ENCODE measurements around the gene CCER1. TPM values are rescaled to one million over a fixed set of nuclear protein-coding genes. Genes with fewer than 3 reads are reported as not detected.

The CCER1 gene
- polyA plus RNA-seq, 5 donors: not detected

DNA sequence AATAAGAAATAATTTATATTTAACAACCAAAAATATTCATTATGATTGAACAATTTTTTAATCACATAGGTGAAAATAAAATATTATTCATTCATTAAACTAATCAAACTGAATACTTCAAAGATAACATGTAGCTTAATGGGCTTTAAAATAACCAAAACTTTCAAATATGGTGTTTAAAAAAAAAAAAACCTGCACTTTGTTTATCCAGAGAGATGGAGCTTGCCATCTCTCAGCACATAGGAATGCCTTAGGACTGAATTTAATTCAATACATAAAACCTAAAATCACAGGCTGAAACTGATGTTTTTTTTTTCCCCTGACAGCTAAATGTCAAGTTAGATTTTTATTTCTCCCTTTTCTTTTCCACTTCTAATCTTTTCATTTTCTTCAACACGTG, 14.4 kb upstream of the CCER1 start:
- DNase-seq: no peak

DNA sequence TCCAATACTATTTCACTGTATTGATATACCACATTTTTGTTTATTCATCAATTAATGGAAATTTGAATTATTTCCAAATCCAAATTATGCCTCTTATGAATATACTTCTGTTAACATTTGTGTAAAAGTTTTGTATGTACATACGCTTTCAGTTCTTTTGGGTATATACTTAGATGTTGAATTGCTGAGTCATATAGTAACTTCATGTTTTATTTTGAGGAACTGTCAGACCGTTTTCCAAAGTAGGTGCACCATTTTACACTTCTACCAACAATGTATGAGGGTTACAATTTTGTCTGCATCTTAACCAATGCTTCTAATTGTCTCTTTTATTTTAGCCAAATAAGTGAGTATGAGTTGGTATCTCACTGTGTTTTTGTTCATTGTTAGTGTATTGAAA, 10.2 kb upstream of the CCER1 start:
- no peak for DNase-seq

DNA sequence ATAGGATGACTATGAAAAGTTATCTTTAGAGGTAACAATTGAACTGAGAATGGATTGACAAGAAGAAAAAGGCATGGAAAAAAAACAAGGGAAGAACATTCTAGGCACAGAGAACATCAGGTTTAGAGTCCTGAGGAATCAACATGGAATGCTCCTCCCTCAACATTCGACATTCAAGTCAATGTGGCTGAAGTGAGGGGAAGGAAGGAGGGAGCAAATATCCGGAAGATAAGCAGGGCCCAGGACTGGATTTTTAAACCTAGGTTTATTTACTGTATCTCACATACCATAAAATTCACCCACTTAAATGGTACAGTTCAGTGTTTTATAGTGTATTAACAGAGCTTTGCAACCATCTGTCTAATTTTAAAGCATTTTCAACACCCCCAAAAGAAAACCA, 9.6 kb upstream of the CCER1 start:
- DNase-seq: no peak

DNA sequence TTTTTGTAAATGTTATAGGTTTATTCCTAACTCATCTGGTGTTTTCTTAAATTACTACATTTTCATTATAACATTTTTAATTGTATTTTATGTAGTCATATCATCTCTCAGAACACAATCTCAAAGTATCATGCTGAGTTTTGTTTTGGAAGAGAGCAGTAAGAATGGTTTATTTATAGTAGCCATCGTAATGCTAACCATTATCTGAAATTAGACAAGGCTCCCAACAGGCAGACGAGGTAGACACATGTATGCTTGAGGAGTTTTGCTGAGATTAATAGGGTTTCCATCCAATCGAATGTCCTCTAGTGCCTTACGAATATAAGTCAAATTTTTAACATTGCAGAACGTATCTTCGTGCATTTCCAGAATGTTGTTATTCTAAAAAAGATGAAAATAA, 9.0 kb upstream of the CCER1 start:
- DNase-seq: no peak

DNA sequence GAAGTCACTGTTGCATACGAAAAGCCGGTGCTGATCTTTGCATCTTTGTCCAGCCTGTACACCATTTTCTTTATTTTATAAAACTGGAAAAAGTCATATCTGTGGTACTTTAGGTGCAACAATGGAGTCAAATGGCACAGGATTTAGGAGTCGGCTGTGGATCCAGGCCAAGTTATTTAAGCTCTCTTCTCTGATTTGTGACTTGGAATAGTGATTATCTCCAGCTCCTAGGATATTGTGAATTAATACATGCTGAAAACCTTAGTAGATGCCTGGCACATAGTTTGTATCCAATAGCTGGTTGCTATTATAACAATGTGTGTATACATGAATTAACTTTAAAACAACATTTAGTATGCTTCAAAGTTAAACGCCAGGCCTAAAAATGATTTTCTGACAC, 6.2 kb upstream of the CCER1 start:
- DNase-seq: no peak

DNA sequence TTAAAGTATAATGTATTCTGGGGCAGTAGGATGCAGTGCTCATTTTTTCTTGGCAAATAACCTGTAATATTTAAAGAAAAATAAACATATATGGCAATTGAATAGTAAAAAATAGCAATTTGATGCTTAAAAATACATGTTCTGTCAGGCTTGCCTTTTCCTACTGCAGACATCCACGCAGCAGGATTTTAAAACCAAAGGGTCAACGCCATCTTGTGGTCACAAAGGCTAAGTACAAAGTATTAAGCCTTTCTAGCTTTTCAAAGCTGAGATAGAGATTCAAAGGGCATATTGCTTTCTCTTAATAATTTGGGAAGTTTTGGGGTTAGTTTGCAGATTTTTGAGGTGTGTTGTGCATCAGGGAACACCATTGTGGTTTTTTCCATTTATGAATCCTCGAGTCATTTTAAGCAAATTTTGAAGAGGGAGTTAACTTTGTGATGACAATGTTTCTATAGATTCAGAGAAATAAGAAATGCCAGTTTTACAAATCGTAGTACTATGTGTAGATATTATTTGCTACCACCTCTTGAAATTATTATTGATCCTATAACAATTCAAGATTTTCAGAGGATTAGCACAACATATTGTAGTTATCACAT, 4.7 kb upstream of the CCER1 start:
- peak in 1 of 2 donors; percentile 59 for DNase-seq

DNA sequence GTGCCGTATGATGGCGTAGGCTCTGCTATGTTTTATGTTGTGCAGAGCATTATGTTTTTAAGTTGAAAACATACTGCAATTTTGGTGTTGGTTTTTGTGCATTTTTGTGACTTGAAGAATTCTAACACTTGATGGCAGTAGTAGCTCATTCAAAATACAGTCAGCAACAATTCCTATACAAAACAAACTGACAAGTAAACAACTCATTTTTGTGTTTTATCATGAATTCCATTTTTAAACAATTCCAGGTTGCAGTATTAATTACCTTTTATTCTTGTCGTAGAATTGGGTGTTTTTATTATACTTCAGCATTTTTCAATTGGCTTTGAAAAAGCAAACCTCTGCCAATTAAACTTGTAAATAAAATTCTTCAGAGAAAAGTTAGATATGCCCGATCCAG, 4.1 kb upstream of the CCER1 start:
- DNase-seq: no peak

DNA sequence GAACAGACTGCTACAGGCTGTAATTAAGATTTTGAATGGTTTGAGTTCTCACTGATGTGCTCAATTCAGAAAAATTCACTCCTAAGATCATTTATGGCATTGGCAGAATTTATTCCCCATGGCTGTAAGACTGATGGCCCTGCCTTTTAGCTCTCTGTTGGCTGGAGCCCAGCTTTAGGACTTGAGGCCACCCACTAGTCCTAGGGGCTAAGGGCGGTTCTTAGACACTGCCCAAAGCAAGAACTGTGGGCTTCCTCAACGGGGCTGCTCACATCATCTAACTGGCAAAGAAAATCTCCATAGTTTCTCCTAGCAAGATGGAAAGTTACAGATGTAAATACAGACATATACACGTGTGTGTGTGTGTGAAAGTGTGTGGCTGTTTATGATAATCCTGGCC, 3.4 kb upstream of the CCER1 start:
- DNase-seq: no peak

DNA sequence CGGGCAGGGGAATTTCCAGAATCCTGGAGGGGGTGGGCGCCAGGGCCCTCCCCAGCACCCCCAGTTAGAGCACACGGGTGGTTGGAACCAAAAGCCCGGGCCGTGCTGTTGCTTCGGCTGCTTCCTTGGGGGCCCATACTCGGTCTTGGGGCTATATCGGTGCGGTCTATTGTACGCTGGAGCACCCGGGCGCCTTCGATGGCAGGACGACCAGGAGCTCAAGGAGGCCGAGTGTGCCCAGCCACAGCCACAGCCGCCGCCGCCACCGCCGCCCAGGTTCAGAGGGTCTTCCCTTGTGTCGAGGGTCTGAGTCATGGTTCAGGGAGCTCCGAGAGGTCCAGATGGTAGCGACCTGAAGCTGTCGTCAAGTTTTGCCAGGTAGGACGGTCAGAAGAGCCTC, 548 bp downstream of the CCER1 start:
- no peak for DNase-seq

DNA sequence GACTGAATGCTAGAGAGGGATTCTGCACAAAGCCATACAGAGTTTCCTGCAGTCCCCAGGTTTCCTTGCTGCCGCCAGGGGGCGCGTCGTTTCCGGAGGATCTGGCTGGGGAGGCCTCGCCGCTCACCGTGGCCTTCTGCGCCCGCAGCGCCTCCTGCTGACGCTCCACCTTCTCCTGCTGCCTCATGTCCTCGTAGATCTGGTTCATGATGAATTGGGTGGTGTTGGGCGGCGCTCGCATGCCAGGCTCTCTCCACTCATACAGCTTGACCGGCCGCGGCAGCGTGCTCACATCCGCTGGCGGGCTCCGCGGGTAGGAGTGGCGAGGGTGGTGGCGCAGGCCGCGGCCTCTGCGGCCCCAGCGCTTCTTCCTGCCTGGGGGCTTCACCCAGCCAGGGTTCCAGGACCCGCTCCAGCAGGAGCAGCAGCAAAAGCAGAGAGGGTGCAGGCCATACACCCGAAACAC, 987 bp downstream of the CCER1 start:
- no peak for DNase-seq

DNA sequence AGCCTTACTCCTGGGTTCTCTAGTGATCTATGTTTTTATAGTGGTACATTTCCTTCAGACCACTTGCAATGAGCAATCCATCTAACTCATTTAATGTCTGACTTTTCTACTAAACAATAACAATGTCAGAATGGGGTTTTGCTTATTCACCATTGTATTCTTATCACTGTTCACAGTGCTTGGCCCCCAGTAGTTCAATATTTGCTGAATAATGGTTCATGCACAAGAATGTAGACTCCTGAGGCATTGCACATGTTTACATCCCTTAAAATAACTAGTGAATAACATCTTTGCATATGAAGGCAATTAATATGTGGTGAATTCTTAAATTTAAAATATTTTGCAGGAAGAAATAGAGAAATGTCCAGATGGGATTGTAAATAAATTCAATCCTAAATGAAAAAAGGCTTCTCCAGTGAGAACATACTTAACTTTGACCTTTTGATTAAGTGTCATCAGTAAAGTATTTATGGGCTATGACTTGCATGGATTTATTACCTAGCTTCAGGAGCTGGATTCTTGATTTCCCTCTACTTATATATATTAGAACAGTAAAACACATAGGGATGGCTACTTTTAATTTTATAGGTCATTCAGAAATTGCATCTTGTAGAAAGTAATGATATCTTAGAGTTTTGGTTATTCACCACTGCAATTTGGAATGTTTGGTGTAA, 3.4 kb downstream of the CCER1 start:
- no peak for DNase-seq

DNA sequence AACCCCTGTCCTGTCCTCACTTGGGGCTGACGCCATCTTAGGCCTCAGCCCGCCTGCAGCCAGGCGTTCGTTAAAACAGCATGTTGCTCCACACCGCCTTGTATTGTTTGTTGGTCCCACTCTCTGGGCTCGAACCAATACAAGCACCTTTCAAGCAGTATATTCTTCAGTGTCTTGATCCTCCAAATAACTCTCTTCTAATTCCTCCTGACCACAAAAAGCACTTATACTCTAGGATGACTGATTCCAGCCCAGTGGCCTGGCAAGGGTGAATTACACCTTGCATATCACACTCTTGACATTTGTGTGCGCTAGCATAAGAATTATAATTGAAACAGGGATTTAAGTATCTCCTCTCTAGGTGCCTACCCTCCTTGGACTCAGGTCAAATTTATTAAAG, 7.1 kb downstream of the CCER1 start:
- no peak for DNase-seq

DNA sequence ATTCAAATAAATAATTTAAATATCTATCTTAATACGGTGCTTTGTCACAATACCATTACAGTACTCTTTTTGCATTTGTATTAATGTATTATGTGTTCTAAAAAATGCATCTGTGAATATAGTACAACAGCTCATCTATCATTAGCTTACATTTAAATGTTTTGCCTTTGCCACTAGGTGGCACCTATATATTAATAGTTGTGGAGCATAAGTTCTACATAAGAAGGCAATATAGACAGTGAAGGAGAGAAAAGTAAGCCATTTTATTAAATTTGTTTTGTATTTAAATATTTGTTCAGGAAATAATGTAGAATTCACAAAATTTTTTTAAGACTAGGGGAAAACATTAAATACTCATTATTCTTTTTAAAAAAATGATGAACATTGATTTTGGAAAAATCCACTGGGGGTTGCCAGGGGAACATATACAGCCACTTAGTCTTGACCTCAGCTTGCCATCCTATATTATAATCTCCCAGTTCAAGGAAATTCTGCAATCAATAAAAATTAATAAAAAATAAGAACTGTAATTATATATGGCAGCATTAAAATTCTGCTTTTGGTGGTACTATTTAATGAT, 9.8 kb downstream of the CCER1 start:
- no peak for DNase-seq

DNA sequence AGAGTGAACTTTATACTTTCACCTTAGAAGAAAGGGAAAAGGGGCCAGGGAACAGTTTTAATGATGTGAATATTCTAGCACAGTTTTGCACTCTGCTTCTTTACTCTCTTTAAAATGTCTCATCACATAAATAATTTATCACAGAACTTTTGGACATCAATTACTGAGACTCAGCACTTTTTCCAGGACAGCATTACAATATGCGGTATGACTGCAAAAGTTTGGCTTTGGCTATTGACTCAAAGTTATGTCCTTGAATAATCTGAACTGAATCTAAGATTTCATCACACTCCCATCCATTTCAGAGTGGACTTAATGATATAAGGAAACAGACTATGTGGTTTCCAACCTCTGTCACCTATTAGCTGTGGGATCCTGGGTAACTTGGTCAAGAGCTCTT, 11.7 kb downstream of the CCER1 start:
- no peak for DNase-seq

DNA sequence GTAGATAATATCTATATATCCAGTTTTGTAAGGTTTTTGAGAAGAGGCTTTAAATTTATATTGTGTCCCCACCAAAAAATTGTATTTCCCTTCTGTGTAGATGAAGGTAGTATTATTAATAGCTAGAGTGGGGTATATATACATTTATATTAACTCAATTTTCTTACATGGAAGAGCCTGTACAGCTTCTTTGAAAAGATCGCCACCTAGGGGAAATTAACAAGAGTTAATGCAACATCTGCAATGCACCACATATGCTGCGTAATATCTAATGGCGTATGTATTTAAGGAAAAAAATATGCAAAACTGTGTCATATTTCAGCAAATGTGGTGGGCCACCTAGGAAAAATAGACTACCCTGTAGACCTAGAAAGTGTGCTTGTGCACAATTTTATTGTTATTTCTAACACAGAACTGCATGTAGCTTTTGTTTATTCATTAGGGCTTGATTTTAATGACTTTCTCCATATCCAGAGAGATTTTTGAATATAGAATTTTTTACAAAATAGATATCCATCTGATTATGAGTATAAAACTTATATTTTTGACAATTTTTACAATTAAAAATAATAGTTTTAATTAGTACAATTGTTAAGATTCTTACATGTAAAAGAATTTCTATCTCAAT, 14.0 kb downstream of the CCER1 start:
- DNase-seq: no peak

DNA sequence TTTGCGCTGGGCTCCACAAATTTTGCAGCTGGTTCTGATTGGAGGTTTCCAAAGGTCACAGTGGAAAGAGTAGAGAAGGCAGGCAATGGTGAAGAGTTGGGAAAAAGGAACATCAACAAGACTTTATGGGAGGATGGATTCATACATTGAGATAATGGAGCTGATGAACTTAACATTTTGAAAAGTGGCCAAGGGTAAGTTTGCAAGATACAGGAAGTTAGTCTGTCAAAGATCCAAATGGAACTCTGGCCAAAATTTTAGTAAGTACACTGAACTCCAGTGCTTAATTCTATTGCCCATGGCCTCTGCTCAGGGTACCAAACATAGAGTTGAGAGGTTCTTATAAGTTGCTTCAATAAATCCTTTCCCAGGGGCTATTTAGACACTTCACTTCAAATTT, 15.6 kb downstream of the CCER1 start:
- peak; percentile 75 to 76 for DNase-seq

DNA sequence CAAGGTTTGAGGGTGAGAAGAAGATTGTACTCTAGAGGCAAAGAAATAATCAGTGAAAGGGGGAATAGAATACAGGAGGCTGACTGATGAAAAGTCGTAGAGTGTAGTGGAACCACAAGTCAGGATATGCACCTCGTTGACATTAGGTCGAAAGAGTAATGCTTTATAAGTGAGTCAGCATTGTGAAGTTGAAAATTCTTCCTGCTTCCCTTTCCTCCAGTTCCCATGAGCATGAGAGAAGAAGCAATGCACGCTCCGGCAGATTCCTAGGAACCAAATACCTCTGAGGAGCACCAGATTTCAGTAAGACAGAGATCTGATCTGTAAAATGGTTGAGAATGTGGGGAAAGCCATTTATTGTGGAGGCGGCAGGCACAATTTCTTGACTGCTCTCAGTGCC, 16.5 kb downstream of the CCER1 start:
- DNase-seq: no peak

DNA sequence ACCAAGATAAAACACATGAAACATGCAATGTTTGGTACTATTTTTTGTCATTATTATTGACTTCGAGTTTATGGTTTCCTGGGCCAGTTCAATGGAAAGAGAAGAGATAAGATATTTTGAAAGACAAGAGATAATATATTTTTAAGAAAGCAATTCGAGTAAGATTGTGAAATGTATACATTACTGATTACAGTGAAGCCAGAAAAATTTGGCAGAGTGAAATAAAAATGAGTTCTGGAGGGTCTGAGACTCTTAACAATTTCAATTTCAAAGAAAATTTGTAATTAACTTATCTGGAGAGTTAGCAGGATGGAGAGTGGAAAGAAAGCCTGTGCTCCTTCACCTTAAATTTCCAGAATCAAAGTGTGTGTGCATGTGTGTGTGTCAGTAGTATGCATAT, 17.3 kb downstream of the CCER1 start:
- no peak for DNase-seq

DNA sequence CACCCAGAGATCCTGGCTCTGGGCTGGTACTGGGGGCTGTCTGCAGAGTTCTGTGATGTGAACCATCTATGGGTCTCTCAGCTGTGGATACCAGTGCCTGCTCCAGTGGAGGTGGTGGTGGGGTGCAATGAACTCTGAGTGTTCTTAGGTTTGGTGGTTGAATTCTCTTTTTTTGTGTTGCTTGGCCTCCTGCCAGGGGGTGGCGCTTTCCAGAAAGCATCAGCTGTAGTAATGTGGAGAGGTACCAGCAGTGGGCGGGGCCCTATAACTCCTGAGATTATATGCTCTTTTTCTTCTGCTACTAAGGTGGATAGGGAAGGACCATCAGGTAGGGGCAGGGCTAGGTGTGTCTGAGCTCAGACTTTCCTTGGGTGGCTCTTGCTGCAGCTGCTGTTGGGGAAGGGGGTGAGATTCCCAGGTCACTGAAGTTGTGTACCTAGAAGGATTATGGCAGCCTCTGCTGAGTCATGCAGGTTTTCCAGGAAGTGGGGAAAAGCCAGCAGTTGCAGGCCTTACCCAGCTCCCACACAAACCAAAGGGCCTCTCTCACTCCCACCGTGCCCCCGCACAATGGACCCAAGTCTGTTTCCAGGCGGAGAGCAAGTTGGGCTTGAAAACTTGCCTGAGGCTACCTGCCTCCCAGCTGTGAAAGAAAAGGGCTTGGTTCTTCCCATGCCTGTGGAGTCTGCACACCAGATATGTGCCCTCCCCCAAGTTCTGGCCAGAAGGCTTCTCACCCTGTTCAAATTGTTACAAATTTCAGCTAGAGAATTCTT, 18.6 kb downstream of the CCER1 start:
- no peak for DNase-seq

DNA sequence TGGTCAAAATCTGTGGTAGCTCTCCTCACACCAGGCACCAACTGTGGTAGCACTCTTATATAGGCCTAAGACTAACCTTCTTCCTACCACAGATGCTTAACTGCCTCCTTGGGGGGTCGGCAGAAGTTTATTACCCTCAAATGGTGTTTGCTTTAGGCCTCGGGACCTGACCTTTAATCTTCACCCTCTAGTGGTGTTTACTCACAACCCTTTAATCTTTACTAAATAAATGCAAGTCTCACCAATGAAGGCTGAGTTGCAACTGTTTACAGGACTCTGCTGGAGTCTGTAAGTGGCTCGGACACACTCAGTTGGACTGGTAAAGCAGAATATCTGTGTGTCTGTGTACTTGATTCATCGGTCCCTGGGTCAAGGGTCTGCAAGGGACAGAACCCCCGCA, 29.4 kb downstream of the CCER1 start:
- no peak for DNase-seq

DNA sequence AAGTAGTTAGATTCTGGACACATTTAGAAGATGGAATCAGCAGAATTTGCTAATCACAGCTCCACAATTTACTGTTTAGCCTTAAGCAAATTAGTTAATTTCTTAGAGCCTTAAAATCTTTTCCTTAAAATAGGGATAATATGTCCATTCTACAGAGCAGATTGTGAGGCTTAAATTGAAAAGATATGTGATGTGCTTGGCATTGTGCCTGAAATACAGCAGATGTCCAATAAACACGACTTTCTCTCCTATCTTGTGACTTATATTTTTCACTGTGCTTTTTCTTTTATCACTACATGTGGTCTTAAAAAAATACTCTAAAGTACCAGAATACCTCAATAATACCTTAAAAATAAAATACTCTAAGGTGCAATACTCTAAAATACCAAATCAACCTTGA, 30.6 kb downstream of the CCER1 start:
- no peak for DNase-seq

DNA sequence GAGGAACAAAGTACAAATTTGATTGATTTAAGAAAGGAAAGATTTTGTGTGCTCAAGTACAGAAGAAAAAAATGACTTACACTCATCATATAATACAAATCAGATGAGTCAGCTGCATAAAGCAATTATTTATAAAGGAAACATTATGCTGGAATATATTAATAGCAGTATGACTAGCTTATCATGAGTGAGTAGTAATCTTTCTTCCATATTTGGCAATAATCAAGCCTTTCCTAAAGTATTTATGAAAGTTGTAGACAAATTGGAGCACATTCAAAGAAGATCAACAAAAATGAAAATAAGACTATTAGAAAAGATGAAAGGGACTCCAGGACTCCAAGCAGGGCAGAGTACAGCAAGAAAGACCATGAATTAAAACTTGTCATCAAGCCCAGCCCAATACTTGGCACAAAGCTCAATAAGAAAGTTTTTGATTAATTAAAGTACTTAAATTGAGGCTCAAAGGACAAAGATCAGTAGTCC, 32.8 kb downstream of the CCER1 start:
- DNase-seq: peak in 1 of 2 donors; percentile 61
